HT-29 (cell line): Measurements from ENCODE around the gene NMNAT2. TPM values are rescaled to one million over a fixed set of nuclear protein-coding genes. Genes with fewer than 3 reads are reported as not detected.
"Not testable (repeated sequence)": the region's sequence is repeated elsewhere in the genome, so short reads cannot be mapped to it uniquely, and the experiment has no call there.

Source experiments
- DNase-seq: peaks from one replicate; pipeline ENCODE4 v3.0.0-alpha.2; 2015; ENCODE audit warnings: low spot score
- total RNA-seq: library from RNA; depleted of rRNA; stranded (reverse); fragments of >200 nt; shearing (Covaris generic); gene quantifications from 2 replicates; pipeline ENCODE4 v1.2.3, GENCODE V29; 2014

The NMNAT2 gene
- total RNA-seq, 1 experiment from 2014 or later, result not detected

DNA sequence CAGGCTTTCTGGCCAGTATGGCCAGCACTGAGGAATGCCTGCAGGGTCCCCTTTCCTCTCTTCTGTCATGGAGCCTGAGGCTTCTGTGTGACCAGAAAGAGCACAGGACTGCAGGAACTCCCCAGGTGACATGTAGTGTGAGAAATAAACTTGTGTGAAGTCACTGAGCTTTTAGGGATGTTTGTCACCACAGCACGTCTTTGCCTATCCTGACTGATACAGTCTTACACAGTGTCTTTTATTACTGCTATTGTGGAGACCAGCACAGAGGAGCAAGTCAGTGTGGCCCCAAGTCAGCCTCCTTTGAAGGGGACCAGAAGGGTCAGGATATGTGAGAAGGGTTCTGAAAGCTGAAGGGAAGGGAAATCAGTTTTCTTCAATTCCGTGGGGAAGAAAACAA is 129.6 kb downstream of the NMNAT2 start:
- no peak for DNase-seq

DNA sequence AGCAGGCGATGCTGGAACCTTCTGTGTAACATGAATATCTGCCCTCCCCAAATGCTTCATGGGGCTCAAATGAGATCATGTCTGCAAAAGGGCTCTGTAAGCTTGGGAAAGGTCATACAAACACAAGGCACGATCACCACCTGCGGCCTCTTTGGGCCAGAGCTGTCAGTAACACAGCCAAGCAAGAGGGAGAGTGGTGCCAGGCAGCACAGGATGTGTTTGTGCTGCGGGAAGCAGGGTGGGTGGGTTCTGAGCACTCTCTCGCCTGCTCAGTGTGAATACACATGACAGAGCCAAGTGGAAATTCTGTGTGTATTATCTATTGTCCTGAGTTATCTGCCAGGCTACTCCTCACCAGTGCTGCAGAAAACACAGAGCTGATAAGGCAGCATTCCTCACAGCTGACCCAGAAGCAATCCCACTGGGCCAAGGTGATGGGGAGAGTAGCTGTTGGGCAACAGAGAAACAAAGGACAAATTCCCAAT is 130.9 kb downstream of the NMNAT2 start:
- no peak for DNase-seq

DNA sequence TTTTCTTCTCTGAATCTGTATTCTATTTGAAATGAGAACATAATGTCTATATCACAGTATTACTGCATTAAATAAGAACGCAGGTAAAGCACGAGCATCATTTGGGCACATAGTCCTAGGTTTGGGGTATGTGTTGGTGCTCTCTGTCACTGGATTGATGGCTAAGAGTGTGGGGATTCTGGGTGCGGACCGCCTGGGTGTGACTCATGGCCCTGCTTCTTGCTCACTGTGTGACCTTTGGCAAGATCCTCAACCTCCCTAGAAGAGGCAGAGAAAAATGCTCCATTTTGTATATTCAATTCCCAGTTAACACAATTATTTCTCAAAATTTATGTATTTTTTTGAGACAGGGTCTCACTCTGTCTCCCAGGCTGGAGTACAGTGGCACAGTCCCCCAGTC is 132.4 kb downstream of the NMNAT2 start:
- DNase-seq, result no peak

DNA sequence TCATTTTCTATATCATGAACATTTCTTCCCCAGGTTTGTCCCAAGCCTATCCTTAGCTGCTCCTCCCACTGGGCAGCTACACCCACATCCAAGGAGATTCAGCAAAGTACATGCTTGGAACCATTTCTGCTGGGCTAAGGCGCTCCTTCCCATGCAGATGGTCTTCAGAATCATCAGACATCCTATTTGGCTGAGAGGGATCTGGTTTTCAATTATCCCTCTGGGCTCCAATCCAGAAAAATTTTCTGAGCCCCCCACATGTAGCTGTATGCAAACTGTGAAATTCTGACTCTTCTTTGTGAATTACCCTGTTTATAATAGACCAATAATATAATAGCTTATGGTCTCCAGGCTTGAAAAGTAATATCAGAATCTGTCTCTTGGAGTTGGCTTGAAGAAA is 132.9 kb downstream of the NMNAT2 start:
- no peak for DNase-seq

DNA sequence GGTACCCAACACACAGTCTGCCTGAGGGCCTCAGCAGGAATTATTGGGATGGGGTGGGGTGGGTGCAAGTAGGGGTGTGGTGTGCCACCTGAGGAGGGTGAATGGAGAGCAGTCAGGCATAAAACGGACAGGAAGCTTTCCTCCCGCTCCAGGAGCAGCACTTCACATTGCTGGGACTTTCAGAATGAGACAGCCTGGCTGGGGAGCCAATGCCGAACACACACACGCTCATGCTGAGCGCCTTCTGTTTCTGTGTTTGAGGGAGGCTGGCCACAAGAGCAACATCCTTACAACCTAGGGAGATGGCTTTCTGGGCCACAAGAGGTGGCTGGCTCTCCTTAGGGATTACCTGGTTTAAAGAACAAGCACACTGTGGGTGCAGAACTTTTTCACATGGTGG is 134.1 kb downstream of the NMNAT2 start:
- no peak for DNase-seq

DNA sequence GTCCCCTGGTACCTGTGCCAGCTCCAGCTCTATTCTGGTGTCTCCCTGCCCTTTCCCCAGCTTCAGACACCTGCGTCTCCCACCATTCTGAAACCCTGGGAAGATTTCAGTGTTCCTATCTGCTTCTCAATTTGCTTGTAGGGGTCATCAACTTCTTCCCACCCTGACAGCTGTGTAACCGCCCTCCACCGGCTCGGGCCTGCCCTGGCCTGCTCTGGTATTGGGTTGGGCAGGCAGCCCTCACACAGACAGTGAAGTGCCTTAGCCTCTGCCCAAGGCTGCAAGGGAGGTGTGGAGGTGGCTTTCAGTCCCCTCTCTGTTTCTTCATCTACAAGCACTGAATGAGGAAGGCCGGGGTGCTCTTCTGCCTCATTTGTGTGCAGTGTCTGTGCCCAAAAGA is 134.9 kb downstream of the NMNAT2 start:
- DNase-seq, result no peak

DNA sequence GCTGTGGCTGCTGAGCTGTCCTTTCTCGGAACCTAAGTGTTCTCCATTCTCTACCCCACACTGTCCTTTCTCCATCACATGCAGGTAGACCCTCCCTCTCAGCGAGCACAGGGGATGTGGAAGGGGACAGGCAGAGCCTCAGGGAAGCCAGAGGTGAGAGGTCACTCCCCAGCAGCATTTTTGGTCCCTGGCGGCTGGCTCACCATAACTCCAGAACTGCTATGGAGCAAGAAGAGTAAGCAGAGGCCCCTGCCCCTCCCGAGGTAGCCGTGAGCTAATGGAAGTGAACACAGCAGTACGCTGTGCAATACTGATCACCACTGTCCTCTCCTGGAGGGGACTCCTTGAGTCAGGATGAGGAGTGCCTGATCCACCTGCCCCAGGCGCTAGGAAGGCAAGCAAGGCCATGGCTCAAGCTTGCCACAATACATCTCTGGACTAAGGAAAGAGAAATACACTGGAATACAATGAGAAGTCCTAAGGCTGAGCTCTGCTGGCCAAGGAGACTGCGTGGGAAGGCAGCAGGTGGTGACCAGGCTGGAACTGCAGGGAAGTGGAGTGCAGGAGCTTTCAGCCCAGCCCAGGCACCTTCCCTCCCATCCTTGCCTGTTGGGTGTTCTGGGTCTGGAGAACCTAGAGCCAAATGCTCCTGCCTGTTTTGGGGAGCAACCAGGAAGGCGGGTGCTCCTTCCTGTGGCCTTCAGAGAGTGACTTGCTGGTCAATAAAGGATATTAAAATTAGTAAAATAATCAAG is 135.9 kb downstream of the NMNAT2 start:
- DNase-seq, result no peak

DNA sequence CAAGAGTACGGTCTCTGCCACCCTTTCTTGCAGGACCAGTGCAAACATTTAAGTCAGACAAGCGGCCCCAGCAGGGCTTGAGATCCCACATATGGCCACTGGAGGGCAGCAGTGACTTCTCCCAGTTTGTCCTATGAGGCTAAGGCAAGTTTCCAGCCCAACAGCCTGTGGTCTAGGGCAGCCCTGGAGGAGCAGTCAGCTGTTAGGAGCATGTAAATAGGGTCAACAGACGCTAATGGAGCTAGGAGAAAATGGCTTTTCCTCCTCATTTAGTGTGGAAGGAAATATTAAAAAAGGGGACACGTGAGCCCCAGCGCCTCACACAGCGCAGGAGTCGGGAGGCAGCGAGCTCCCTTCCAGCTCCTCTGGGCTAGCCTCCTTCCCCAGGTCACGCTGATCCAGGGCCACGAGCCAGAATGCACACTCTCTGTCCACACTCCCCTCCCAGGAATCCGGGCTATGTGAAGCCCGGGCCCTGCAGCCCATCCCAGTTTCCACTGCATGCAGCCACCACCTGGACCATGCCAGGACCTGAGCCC is 136.6 kb downstream of the NMNAT2 start:
- peak; percentile 97 for DNase-seq

DNA sequence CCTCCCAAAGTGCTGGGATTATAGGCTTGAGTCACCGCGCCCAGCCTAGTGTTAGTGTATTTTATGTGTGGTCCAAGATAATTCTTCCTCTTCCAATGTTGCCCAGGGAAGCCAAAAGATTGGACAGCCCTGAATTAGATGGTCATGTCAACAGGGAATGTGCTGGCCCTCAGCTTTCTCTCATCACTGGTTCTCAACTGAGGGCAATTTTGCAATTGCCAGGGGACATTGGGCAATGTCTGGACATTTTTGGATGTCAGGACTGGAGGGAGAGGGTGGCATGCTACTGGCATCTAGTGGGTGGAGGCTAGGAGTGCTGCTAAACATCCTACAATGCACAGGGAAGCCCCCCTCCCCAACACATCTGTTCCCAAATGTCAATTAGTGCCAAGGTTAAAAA is 137.1 kb downstream of the NMNAT2 start:
- DNase-seq, result no peak

DNA sequence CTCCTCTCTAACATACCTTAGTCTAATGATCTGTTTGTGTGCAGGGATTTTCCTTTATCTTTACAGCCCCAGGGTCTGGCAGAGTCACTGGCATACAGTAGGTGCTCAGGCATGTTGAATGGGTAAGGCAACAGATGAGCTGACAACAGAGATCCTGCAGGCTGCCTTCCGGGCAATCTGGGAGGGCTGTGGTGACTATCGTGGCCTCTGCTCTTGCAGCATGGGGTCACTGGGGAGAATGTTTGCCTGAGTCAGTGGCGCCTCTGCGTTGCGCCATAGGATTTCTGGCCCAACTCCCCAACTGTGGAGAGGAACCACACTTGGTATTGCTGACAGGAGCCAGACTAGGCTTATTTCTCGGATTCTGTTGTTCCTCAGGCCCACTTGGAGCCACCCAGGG is 138.3 kb downstream of the NMNAT2 start:
- no peak for DNase-seq

DNA sequence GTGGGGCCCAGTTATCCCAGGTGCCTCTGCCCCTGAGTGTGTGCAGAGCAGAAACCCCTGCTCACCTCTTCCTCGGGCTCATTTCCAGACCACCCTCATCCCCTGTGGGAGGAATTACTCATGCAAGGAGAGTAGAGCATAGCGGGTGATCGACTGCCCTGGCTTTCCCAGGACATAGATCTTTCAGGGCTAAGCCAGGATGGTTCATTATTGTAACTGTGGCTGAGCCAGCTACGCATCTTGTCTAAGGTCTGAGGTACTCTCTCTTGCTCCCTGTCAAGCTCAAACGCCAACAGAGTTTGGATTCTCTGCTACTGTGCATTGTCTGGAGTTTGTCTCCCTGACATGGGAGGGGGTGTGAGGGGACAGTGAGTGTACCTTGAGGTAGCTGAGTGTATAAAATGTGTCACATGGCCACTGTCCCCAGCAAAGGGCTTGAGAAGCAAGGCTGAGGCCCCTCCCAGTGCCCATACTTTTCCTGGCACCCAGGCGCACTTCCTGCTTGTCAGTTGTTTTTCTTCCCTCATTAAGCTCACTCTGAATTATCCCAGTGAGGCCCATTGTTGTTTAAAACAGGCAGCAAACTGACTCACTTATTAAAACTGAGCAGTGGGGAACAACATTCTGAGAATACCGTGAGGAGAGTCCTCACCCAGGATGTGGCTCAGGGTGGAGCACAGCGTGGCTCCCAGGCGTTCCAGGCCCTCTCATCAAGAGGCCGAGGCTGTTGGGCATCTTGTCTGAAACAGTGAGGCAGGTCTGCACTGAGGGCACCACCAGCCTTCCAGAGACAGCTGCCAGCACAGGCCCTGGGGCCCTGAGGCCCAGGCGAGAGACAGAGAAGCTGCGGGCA is 139.2 kb downstream of the NMNAT2 start:
- DNase-seq, result peak; percentile 42

DNA sequence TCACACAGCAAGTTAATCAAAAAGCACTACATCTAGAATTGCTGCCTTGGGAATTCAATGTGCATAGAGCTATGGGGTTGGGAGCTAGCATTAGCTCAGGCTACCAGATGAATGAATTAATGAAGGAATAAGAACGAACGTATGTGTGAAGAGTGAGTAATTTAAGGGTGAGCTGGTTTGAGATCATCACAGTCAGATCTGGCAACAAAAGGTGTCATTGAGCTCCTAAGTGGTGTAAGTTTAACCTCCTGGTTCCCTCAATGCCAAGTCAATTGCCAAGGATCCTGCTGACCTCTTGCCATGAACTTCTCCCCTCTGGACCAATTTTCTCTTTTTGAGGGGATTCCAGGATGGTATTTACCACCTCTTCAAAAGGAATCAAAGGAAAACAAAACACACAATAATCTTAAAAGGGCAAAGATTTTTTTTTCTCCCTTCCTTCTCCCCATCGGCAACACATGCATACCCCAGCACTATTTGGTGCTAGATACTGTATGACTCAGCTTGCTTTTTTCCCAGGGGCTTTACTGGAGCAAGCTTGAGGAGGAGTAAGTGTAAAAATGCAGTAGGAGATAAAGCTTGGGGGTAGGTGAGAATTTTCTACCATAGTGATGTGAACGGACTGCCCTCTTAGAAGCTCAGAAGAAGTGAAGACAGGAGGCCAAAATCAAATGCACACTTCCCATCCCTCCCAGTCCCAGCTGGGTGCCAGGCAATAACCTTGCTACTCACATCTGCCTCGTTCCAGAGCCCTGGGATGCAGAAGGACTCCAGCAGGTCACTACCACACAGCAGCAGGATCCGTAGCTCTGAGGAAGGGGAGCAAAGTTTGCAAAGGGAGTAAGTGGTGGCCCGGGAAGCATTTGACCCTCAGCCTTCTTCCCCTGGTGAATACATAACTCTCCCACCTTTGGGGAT is 140.1 kb downstream of the NMNAT2 start:
- no peak for DNase-seq

DNA sequence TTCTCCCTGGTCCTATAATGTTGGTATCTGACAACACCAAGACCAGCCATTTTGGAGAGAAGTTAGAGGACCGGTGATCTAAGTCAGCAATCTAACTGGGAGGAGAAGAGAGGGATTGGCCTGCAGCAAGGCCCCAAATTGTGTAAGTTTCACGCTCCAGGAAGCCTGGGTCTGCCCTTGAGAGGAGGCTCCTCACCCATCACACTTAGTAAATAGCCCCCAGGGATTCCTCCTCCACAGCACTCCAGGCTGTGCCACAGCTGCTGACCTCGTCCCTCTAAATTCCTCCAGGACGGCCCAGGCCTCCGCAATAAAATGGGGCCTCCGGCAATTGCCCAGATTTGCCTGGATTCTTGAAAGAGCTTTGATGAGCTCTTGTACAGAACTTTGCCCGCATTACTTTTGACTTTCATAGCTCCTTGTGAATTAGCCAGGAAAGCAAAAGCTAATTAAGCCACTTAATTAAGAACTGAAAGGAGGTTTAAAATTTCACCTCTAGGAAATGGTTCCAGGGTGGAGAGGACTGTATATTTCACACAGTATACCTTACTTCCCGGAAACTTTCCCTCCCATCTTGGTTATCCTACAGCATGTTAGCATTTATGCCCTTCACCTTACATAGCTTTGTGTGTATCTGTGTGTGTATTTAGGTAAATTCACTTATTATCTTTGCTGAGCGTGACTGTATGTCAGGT is 141.6 kb downstream of the NMNAT2 start:
- no peak for DNase-seq

DNA sequence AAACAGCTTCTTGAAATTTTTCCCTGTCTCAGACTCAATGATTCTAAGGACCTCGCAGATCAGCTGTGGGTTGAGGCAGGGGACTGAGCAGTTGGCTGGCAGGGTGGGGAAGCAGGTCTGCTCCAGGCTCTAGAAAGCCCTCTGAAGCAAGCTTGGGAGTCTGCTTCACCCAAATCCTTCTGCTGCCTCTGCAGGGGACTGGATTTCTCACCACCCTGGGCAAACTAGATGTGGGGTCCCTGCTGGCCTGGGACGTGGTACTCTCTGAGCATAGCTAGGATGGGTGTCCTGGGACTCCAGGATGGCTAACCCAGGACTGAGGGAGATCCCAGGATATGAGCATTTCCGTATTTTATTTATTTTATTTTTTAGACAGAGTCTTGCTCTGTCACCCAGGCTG is 142.9 kb downstream of the NMNAT2 start:
- no peak for DNase-seq

DNA sequence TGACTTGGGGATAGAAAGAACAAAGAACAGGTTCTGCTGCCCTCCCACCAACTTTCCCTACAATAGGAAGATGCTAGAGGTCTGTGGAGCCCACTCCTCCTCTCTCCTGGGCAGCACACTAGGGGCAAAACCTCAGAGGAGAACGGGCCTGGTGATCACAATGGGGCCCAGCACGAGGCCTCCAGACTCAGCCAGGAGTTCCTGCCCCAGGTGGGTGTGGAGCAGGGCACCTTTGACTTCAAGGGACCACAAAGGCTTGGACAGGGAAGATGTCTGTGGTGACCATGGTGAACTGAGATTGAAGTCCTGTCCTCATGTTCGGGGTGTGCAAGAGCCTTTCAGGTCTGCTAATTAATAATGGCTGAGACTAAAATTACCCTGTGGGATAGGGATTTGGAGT is 143.3 kb downstream of the NMNAT2 start:
- no peak for DNase-seq

DNA sequence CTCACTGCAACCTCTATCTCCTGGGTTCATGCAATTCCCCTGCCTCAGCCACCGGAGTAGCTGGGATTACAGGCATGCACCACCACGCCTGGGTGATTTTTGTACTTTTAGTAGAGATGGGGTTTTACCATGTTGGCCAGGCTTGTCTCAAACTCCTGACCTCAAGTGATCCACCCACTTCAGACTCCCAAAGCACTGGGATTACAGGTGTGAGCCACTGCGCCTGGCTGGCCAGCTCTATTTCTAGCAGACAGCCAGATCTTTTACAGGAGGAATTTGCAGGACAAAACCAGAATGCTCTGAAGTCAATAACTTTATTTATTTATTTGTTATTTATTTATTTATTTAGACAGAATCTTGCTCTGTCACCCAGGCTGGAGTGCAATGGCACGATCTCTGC is 144.2 kb downstream of the NMNAT2 start:
- DNase-seq, result not testable (repeated sequence)

DNA sequence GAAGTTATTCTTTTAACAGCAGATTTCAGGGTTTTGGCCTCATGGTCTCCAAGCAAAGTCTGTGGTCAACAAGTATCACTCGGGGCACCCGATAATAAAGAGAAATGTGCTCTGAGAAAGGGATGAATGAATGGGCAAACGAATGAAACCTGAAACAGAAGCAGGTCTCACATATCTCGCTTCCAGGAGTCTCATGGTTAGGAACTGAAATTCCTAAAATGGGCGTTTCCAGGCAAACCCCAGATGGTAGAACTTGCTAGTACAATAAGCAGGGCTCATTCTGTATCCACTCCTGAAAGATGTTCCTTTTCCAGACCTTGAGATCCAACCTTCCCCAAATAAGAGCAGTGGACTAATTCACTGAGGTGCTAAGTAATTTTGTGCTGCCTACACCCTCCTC is 144.9 kb downstream of the NMNAT2 start:
- DNase-seq, result no peak

DNA sequence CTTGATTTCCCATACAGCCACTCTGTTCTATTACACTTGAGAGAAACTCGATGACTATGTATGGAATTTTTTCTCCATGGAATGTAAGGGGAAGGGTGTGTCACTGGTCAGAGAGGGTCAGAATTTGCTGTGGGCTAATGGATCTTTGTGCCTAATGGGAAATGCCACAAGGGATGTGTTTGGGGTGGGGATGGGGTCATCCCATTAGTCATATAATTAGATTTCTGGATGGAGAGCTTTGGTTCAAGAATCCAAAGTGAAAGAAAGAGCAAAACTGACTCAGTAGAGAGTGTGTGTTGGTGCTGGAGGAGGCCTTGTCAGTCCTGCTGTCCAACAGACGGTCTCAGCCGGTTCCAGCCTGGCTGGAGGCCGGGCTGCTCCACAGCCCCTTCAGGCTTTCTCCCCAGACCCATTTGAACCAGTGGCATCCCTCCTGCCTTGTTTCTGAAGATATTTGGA is 145.8 kb downstream of the NMNAT2 start:
- no peak for DNase-seq

DNA sequence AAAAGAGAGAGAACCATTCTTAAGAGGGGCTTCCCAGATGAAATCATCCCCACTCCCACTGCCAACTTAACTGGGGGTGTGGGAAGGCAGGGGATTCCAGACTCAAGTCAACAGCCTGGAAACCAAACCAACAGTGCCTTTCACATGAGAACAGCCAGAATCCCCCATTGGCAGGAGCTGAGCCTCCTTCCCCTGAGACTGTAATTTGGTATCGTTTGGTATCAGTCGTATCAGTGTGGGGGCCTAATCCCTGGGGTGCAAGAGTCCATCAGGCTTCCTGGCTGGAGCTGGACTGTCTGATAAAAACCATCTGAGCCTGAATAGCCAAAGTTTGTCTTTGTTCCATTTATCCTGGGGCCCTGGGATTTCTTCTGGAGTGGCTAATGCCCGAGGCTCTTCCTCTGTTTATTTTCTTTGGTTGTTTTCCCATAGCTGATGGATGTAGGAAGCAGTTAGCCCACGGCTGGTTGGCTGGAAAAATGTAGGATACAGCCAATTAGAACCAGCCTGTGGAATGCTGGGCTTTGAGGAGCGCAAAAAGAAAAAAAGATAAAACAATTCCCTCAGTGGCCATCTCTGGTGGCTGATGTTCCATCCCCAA is 147.5 kb downstream of the NMNAT2 start:
- DNase-seq, result no peak
